ENCODE measurements around the gene ABCB7.
A peak's percentile ranks its signal among the peaks of the same experiment; 100 is the strongest.
"Not testable (repeated sequence)": the region's sequence is repeated elsewhere in the genome, so short reads cannot be mapped to it uniquely, and the experiment has no call there.

The ABCB7 gene

GRCh38 chrX:75155827-75156525, at the start of gene ABCB7:
TSS of gene ABCB7 (minus strand) at chrX:75156283. CDS start at chrX:75156272, 11 bp downstream.
- peak; percentile 41 for DNase-seq (ENCODE audit: low read depth)
- TF ChIP-seq, protein P1, sequence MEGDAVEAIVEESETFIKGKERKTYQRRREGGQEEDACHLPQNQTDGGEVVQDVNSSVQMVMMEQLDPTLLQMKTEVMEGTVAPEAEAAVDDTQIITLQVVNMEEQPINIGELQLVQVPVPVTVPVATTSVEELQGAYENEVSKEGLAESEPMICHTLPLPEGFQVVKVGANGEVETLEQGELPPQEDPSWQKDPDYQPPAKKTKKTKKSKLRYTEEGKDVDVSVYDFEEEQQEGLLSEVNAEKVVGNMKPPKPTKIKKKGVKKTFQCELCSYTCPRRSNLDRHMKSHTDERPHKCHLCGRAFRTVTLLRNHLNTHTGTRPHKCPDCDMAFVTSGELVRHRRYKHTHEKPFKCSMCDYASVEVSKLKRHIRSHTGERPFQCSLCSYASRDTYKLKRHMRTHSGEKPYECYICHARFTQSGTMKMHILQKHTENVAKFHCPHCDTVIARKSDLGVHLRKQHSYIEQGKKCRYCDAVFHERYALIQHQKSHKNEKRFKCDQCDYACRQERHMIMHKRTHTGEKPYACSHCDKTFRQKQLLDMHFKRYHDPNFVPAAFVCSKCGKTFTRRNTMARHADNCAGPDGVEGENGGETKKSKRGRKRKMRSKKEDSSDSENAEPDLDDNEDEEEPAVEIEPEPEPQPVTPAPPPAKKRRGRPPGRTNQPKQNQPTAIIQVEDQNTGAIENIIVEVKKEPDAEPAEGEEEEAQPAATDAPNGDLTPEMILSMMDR (IDR thresholded peaks at IDR 0.05; ENCODE audit: low read depth, low read length, missing control alignments): no peak
- H3K4me3 ChIP-seq (ENCODE audit: low read depth, low read length): peak within 1 kb of the TSS; percentile 54

GRCh38 chrX:75188415-75189206, 32.5 kb upstream of the ABCB7 start:
- DNase-seq (ENCODE audit: low read depth); H3K4me3 ChIP-seq (ENCODE audit: low read depth, low read length): not testable (repeated sequence)

DNA sequence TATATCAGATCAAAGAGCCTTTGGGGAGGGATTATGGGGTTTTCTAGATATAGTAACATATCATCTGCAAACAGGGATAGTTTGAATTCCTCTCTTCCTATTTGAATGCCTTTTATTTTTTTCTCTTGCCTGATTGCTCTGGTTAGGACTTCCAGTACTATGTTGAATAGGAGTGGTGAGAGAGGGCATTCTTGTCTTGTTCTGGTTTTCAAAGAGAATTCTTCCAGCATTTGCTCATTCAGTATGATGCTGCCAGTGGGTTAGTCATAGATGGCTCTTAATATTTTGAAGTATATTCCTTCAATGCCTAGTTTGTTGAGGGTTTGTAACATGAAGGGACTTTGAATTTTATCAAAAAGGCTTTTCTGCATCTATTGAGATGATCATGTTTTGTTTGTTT, 25.6 kb upstream of the ABCB7 start:
- no peak overlapping the region for H3K4me3 ChIP-seq (ENCODE audit: low read depth, low read length)
- TF ChIP-seq, protein P1 (IDR thresholded peaks at IDR 0.05; ENCODE audit: low read depth, low read length, missing control alignments): no peak

DNA sequence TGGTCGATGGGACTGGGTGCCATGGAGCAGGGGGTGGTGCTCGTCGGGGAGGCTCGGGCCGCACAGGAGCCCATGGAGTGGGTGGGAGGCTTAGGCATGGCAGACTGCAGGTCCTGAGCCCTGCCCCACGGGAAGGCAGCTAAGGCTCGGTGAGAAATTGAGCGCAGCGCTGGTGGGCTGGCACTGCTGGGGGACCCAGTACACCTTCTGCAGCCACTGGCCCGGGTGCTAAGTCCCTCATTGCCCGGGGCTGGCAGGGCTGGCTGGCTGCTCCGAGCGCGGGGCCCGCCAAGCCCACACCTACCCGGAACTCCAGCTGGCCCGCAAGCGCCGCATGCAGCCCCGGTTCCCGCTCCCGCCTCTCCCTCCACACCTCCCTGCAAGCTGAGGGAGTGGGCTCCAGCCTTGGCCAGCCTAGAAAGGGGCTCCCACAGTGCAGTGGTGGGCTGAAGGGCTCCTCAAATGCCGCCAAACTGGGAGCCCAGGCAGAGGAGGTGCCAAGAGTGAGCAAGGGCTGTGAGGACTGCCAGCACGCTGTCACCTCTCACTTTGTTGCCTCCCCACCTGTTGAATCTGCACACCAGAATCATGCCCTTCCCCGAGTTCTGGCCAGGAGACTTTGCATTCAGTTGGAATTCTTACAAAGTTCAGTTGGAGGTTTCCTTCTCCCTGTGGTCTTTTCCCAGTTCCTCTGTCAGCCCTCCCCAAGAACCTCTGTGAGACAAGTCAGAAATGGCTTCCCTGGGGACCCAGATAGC, 23.6 kb upstream of the ABCB7 start:
- not testable (repeated sequence) for DNase-seq (ENCODE audit: low read depth); H3K4me3 ChIP-seq (ENCODE audit: low read depth, low read length)

More for the DNA sequence above, 25.6 kb upstream of the ABCB7 start:
- no peak for DNase-seq (ENCODE audit: low read depth)

- not testable (repeated sequence) for DNase-seq (ENCODE audit: low read depth); H3K4me3 ChIP-seq (ENCODE audit: low read depth, low read length)
Measured at GRCh38 chrX:75172257-75172890, 16.3 kb upstream of the ABCB7 start.

DNA sequence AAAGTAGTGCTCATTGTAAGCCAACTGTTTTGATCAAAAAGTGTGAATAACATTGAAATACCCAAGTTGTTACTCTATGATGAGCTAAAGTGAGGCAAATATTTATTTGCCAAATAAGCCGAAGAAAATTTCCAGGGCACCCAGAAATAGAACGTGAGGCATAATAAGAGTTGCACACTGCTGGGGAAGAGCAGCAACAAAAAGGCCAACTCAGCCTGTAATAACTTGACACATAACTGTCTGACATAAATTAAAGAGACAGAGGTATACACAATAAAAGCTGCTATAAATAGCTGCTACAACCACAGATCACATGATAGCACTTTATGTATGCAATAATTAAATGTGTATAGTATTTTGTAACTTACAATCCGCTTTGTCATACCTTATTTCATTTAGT, 2.0 kb upstream of the ABCB7 start:
- TF ChIP-seq, protein P1 (IDR thresholded peaks at IDR 0.05; ENCODE audit: low read depth, low read length, missing control alignments): no peak
- no peak for DNase-seq (ENCODE audit: low read depth)
- H3K4me3 ChIP-seq (ENCODE audit: low read depth, low read length): no peak overlapping the region

- H3K4me3 ChIP-seq (ENCODE audit: low read depth, low read length): peak overlapping the region; percentile 54
- no peak for DNase-seq (ENCODE audit: low read depth)
- TF ChIP-seq, protein P1 (IDR thresholded peaks at IDR 0.05; ENCODE audit: low read depth, low read length, missing control alignments): no peak
Measured at GRCh38 chrX:75156531-75156945, 455 bp upstream of the ABCB7 start.

GRCh38 chrX:75155447-75155826, 646 bp downstream of the ABCB7 start:
- H3K4me3 ChIP-seq (ENCODE audit: low read depth, low read length): peak overlapping the region; percentile 54
- peak; percentile 12 for DNase-seq (ENCODE audit: low read depth)
- TF ChIP-seq, protein P1 (IDR thresholded peaks at IDR 0.05; ENCODE audit: low read depth, low read length, missing control alignments): no peak

All from GM12864 (cell line).